DOHH2 (cell line): ENCODE data around the gene DNAJA3.

Experiments used
- H3F3A ChIP-seq: fragments of 200-600 bp; sonication (generic), shearing (Covaris generic); 2 replicates; pipeline ENCODE4 v1.6.0; 2016; ENCODE audit warnings: antibody characterized with exemption, mild to moderate bottlenecking; ENCODE audit not compliant: control insufficient read depth, insufficient read depth
- H3K27ac ChIP-seq: fragments of 200-600 bp; sonication (generic); 2 replicates; pipeline ENCODE4 v1.5.1; 2014; ENCODE audit warnings: low read depth, mild to moderate bottlenecking, low read length, moderate library complexity
- H3K27me3 ChIP-seq: fragments of 200-600 bp; sonication (generic); 2 replicates; pipeline ENCODE4 v1.6.1; 2014; ENCODE audit warnings: mild to moderate bottlenecking, low read length, mixed read lengths; ENCODE audit not compliant: control insufficient read depth
- H3K36me3 ChIP-seq: fragments of 200-600 bp; sonication (generic); 2 replicates; pipeline ENCODE4 v1.6.1; 2014; ENCODE audit warnings: mild to moderate bottlenecking, low read length, moderate library complexity, mixed read lengths; ENCODE audit not compliant: control insufficient read depth
- H3K4me1 ChIP-seq: fragments of 200-600 bp; sonication (generic); 2 replicates; pipeline ENCODE4 v1.6.1; 2014; ENCODE audit warnings: mild to moderate bottlenecking, low read length, mixed read lengths; ENCODE audit not compliant: control insufficient read depth
- H3K4me2 ChIP-seq: fragments of 200-600 bp; sonication (generic); 2 replicates; pipeline ENCODE4 v1.6.0; 2014; ENCODE audit warnings: mild to moderate bottlenecking, low read length, moderate library complexity
- H3K4me3 ChIP-seq: fragments of 200-600 bp; sonication (generic); 2 replicates; pipeline ENCODE4 v1.5.1; 2014; ENCODE audit warnings: mild to moderate bottlenecking, low read length, mixed read lengths
- H3K79me2 ChIP-seq: fragments of 200-600 bp; sonication (generic); 2 replicates; pipeline ENCODE4 v1.6.1; 2014; ENCODE audit warnings: mild to moderate bottlenecking, low read length, mixed read lengths; ENCODE audit not compliant: control insufficient read depth
- H3K9me2 ChIP-seq: fragments of 200-600 bp; sonication (generic); replicated peaks from 2 replicates; pipeline ENCODE4 v1.6.1; 2014; ENCODE audit warnings: mild to moderate bottlenecking, low read length, mixed read lengths; ENCODE audit not compliant: control insufficient read depth
- H3K9me3 ChIP-seq: fragments of 200-600 bp; sonication (generic); 2 replicates; pipeline ENCODE4 v1.6.1; 2014; ENCODE audit warnings: antibody characterized with exemption, low read length, mixed read lengths; ENCODE audit not compliant: control insufficient read depth, insufficient read depth
- H4K20me1 ChIP-seq: fragments of 200-600 bp; sonication (generic); 2 replicates; pipeline ENCODE4 v1.6.0; 2014; ENCODE audit warnings: low read depth, mild to moderate bottlenecking, antibody characterized with exemption, low read length, moderate library complexity; ENCODE audit not compliant: control insufficient read depth, insufficient read depth
- CTCF ChIP-seq: fragments of 200-600 bp; sonication (generic); IDR thresholded peaks from one replicate; pipeline ENCODE4 v1.5.1; 2014; ENCODE audit warnings: antibody characterized with exemption, mild to moderate bottlenecking, low read depth, low read length; ENCODE audit not compliant: poor library complexity, severe bottlenecking
- EZH2phosphoT487 ChIP-seq: fragments of 200-600 bp; sonication (generic); IDR thresholded peaks from 2 replicates; pipeline ENCODE4 v1.6.1; 2017; ENCODE audit warnings: borderline replicate concordance, mild to moderate bottlenecking, antibody characterized with exemption, low read length, moderate library complexity, mixed read lengths

DNAJA3 gene

GRCh38 chr16:4433228-4433627 is 7.6 kb downstream of the DNAJA3 start:
- peaks cover 89% of the 10 kb centered on the region for H3K36me3 ChIP-seq
- H3K9me2 ChIP-seq: no peaks in the 10 kb centered on the region
- 0 out of 2 replicates have a peak, but pooled peaks cover 3% of the 10 kb centered on the region for H3F3A ChIP-seq
- peaks cover 77% of the 10 kb centered on the region for H3K79me2 ChIP-seq
- no peak overlapping the region for H3K27ac ChIP-seq
- no peaks in the 10 kb centered on the region for H3K27me3 ChIP-seq
- no peak for TF ChIP-seq CTCF
- no peak for TF ChIP-seq EZH2phosphoT487
- H4K20me1 ChIP-seq: peaks cover 14% of the 10 kb centered on the region; the same call in 1 of the 2 replicates
- H3K9me3 ChIP-seq: no peaks in the 10 kb centered on the region
- H3K4me3 ChIP-seq: no peak overlapping the region
- no peaks in the 10 kb centered on the region for H3K4me1 ChIP-seq
- H3K4me2 ChIP-seq: no peak overlapping the region

GRCh38 chr16:4433914-4434787 is 8.5 kb downstream of the DNAJA3 start:
- Histone ChIP-seq H3K4me3 (no peak overlapping the region), H4K20me1 (peaks cover 11% of the 10 kb centered on the region; the same call in 1 of the 2 replicates), H3K27me3 (no peaks in the 10 kb centered on the region), H3K9me3 (no peaks in the 10 kb centered on the region), H3K79me2 (peaks cover 68% of the 10 kb centered on the region), H3K4me1 (no peaks in the 10 kb centered on the region), H3K4me2 (no peak overlapping the region), H3K27ac (no peak overlapping the region), H3K36me3 (peaks cover 90% of the 10 kb centered on the region), H3K9me2 (no peaks in the 10 kb centered on the region), H3F3A (0 out of 2 replicates have a peak, but pooled peaks cover 3% of the 10 kb centered on the region)
- TF ChIP-seq CTCF: no peak
- TF ChIP-seq EZH2phosphoT487: no peak

GRCh38 chr16:4435337-4436067 is 9.8 kb downstream of the DNAJA3 start:
- Histone ChIP-seq H3F3A (0 out of 2 replicates have a peak, but pooled peaks cover 3% of the 10 kb centered on the region), H3K9me2 (no peaks in the 10 kb centered on the region), H3K27me3 (no peaks in the 10 kb centered on the region), H3K27ac (no peak overlapping the region), H3K4me1 (no peaks in the 10 kb centered on the region), H3K4me2 (no peak overlapping the region), H3K4me3 (no peak overlapping the region), H4K20me1 (peaks cover 3% of the 10 kb centered on the region; the same call in 1 of the 2 replicates), H3K36me3 (peaks cover 88% of the 10 kb centered on the region), H3K79me2 (peaks cover 55% of the 10 kb centered on the region), H3K9me3 (no peaks in the 10 kb centered on the region)
- no peak for TF ChIP-seq EZH2phosphoT487
- TF ChIP-seq CTCF: no peak
